ENCODE measurements around the gene PARP6.

Gene PARP6

GRCh38 chr15:72230197-72231065 is 41.9 kb downstream of the PARP6 start:
- peak; percentile 58 for DNase-seq (ENCODE audit: low read depth)

GRCh38 chr15:72229947-72230196 is 42.5 kb downstream of the PARP6 start:
- DNase-seq (ENCODE audit: low read depth) = no peak

GRCh38 chr15:72229076-72229946 is 43.0 kb downstream of the PARP6 start:
- DNase-seq (ENCODE audit: low read depth) = peak; percentile 53

- no peak for DNase-seq (ENCODE audit: low read depth)
Observed at GRCh38 chr15:72227720-72228119, 44.6 kb downstream of the PARP6 start.

GRCh38 chr15:72227192-72227586 is 45.2 kb downstream of the PARP6 start:
- peak; percentile 30 for DNase-seq (ENCODE audit: low read depth)

GRCh38 chr15:72223278-72223677 is 49.1 kb downstream of the PARP6 start:
- DNase-seq (ENCODE audit: low read depth) = no peak

GRCh38 chr15:72222393-72222792 is 50.0 kb downstream of the PARP6 start:
- DNase-seq (ENCODE audit: low read depth) = no peak

GRCh38 chr15:72220687-72221086 is 51.7 kb downstream of the PARP6 start:
- no peak for DNase-seq (ENCODE audit: low read depth)

- DNase-seq (ENCODE audit: low read depth) = no peak
Observed at GRCh38 chr15:72217216-72217615, 55.1 kb downstream of the PARP6 start.

- no peak for DNase-seq (ENCODE audit: low read depth)
Observed at GRCh38 chr15:72216079-72216478, 56.3 kb downstream of the PARP6 start.

GRCh38 chr15:72207558-72208085 is 64.7 kb downstream of the PARP6 start:
- no peak for DNase-seq (ENCODE audit: low read depth)

- no peak for DNase-seq (ENCODE audit: low read depth)
Observed at GRCh38 chr15:72206677-72207000, 65.7 kb downstream of the PARP6 start.

- DNase-seq (ENCODE audit: low read depth) = no peak
Observed at GRCh38 chr15:72205896-72206676, 66.3 kb downstream of the PARP6 start.

- DNase-seq (ENCODE audit: low read depth) = no peak
Observed at GRCh38 chr15:72205273-72205672, 67.1 kb downstream of the PARP6 start.

GRCh38 chr15:72203507-72203837 is 68.9 kb downstream of the PARP6 start:
- no peak for DNase-seq (ENCODE audit: low read depth)

- no peak for DNase-seq (ENCODE audit: low read depth)
Observed at GRCh38 chr15:72202801-72203506, 69.4 kb downstream of the PARP6 start.

GRCh38 chr15:72202302-72202701 is 70.1 kb downstream of the PARP6 start:
- DNase-seq (ENCODE audit: low read depth) = no peak

- no peak for DNase-seq (ENCODE audit: low read depth)
Observed at GRCh38 chr15:72201391-72201921, 70.9 kb downstream of the PARP6 start.

- no peak for DNase-seq (ENCODE audit: low read depth)
Observed at GRCh38 chr15:72200395-72201237, 71.7 kb downstream of the PARP6 start.

- DNase-seq (ENCODE audit: low read depth) = peak; percentile 46
Observed at GRCh38 chr15:72199721-72200212, 72.6 kb downstream of the PARP6 start.

GRCh38 chr15:72199205-72199515 is 73.2 kb downstream of the PARP6 start:
- DNase-seq (ENCODE audit: low read depth) = no peak

All from T-helper 22 cell (primary cell).